Measurements from ENCODE around the gene ERAL1.

The ERAL1 gene

GRCh38 chr17:28861393-28862203 is 6.8 kb downstream of the ERAL1 start:
- TF ChIP-seq CTCF (IDR thresholded peaks at IDR 0.05; ENCODE audit: insufficient read depth, missing control alignments): no peak
- FAIRE-seq: no peak
- no peak for DNase-seq (ENCODE audit: insufficient read length, low spot score)

- no peak for TF ChIP-seq CTCF (IDR thresholded peaks at IDR 0.05; ENCODE audit: insufficient read depth, missing control alignments)
- no peak for DNase-seq (ENCODE audit: insufficient read length, low spot score)
- no peak for FAIRE-seq
Measured at GRCh38 chr17:28862561-28862960, 7.7 kb downstream of the ERAL1 start.

GRCh38 chr17:28863953-28864352 is 9.1 kb downstream of the ERAL1 start:
- TF ChIP-seq CTCF (IDR thresholded peaks at IDR 0.05; ENCODE audit: insufficient read depth, missing control alignments): no peak
- FAIRE-seq: no peak
- DNase-seq (ENCODE audit: insufficient read length, low spot score): no peak

- no peak for DNase-seq (ENCODE audit: insufficient read length, low spot score)
- FAIRE-seq: no peak
- no peak for TF ChIP-seq CTCF (IDR thresholded peaks at IDR 0.05; ENCODE audit: insufficient read depth, missing control alignments)
Measured at GRCh38 chr17:28864991-28865849, 10.4 kb downstream of the ERAL1 start.

GRCh38 chr17:28865946-28866752 is 11.3 kb downstream of the ERAL1 start:
- no peak for TF ChIP-seq CTCF (IDR thresholded peaks at IDR 0.05; ENCODE audit: insufficient read depth, missing control alignments)
- no peak for FAIRE-seq
- no peak for DNase-seq (ENCODE audit: insufficient read length, low spot score)

- DNase-seq (ENCODE audit: insufficient read length, low spot score) (no peak), FAIRE-seq (no peak)
- no peak for TF ChIP-seq CTCF (IDR thresholded peaks at IDR 0.05; ENCODE audit: insufficient read depth, missing control alignments)
Measured at GRCh38 chr17:28867276-28867675, 12.5 kb downstream of the ERAL1 start.

Measured in D721Med (cell line).